Glomerular endothelial cell (primary cell): ENCODE data around the gene PIGQ. TPM values are rescaled to one million over a fixed set of nuclear protein-coding genes. Genes with fewer than 3 reads are reported as not detected.

ENCODE experiments used
- DNase-seq: peaks from one replicate; pipeline ENCODE4 v3.0.0-alpha.2; 2011; ENCODE audit warnings: low read depth, low spot score; ENCODE audit errors: extremely low read depth
- total RNA-seq: library from RNA; depleted of rRNA; stranded (reverse); fragments of >200 nt; gene quantifications from 2 replicates; pipeline ENCODE4 v1.2.3, GENCODE V29; 2015

Gene PIGQ
- total RNA-seq, 1 donor from 2014 or later: 69.5 TPM

GRCh38 chr16:583470-583814 lies 13.7 kb downstream of the PIGQ start:
- DNase-seq: no peak

DNA sequence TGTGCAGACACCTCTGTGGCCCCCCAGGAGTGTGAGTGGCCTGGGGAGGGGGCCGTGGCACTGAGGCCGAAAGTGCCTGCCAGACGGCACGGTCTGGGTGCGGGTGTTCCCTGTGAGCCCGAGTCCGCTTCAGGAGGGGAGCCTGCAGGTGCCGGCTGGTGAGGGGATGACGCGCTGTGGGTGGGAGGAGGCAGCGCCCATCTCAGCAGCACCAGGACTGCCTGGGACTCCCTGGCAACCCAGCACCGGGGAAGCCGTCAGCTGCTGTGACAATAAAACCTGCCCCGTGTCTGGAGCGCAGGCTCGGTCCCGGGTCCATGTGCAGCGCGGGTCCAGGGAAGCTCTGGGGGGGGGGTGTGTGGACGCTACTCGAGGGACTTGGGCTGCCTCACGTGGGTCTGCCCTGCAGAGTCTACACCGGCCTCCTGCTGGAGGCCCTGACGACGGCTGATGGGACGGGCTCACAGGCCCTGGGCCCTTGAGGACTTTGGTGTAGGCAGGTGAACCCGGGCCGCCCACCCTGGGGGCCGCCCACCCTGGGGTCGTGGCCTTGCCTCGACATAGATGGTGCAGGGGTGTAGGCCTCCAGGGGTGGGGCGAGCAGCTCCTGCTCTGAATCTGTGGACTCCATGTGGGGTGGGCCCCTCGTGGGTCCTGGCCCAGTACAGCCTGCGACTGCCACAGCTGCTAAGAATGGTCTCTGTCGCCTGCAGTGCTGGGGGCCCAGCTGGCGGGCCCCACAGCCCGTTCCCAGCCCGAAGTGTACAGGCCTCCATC lies 14.2 kb downstream of the PIGQ start:
- DNase-seq: no peak

GRCh38 chr16:585351-585750 lies 15.6 kb downstream of the PIGQ start:
- DNase-seq: no peak

GRCh38 chr16:586047-586644 lies 16.4 kb downstream of the PIGQ start:
- DNase-seq: no peak

- DNase-seq: no peak
Observed at GRCh38 chr16:586645-587590, 17.1 kb downstream of the PIGQ start.

GRCh38 chr16:588639-588888 lies 18.8 kb downstream of the PIGQ start:
- no peak for DNase-seq

GRCh38 chr16:588889-589657 lies 19.3 kb downstream of the PIGQ start:
- peak; percentile 34 for DNase-seq

DNA sequence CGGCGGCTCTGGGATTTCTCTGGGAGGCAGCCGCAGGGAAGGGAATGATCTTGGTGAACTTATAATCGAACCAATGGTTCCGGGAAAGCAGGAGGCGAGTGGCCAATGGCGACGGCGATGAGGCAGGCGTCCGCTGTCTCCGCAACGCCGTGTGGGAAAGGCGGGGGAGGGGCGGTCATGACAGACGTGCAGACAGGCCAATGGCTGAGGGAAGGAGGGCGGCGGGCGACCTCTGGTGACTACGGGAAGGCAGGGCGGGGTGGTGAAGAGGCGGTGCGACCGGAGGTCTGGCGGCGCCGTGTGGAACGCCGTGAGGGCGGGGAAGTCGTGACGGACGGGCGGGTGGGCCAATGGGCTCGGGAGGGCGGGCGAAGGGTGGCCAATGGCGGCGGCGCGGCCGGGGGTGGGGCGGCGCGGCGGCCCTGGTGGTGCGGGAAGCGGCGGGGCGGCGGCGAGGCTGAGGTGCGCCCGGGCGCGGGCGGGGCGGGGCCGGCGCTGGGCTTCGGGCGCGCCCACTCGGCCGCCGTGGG lies 20.0 kb downstream of the PIGQ start, which contains the start of gene RAB40C:
TSS of gene RAB40C (plus strand) at position 409 of the 530 bp plus-strand sequence. CDS start 226 bp downstream, outside the sequence.
- DNase-seq: peak; percentile 72

DNA sequence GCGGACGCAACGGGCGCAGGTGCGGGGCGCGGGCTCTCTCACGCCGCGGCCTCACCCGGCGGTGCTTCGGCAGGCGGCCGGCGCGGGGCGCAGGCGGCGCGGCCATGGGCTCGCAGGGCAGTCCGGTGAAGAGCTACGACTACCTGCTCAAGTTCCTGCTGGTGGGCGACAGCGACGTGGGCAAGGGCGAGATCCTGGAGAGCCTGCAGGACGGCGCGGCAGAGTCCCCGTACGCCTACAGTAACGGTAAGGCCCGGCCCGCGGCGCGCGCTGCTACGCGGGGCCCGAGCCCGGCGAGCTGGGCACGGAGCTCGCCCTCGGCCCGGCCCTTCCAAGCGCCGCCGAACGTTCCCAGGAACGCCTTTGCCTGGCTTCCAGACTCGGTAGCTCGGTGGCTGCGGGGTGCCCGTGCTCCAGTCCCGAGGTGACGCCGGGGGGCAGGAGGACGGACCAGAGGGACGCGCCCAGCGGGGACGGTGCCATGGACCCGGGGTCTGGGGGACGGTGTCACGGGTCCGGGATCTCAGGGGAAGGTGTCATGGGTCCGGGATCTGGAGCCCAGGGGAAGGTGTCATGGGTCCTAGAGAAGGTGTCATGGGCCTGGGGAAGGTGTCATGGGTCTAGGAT lies 20.5 kb downstream of the PIGQ start:
- DNase-seq: no peak

GRCh38 chr16:590815-591200 lies 21.0 kb downstream of the PIGQ start:
- DNase-seq: no peak

- DNase-seq: no peak
Observed at GRCh38 chr16:591231-591630, 21.5 kb downstream of the PIGQ start.

DNA sequence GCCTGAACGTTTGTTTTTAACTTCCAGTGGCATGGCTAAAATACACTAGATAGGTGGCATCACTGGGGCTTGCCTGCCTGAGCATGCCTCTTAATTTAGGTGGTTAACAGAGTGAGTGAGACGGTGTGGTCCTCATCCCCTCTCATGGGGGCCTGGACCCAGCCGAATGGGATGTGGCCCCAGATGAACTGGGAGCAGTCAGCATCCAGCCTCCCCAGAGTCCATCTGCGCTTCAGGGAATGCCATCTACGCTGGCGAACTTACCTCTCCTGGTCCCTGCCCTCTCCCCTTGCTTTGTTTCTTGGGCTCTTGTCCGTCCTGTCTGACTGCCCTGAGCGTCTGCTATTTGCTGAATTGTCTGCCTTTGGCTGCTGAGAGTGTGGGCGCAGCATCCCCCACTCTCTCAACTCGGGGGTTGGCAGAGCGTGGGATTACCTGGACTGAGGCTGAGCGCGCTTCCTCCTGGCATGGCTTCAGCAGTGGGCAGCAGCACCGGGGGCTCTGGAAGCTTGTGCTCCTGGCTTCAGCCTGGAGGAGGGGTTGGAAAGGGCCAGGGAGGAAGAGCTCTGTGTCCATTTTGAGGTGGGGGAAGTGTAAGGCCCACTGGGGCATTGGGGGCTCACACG lies 22.2 kb downstream of the PIGQ start:
- no peak for DNase-seq

- DNase-seq: no peak
Observed at GRCh38 chr16:592518-593306, 22.9 kb downstream of the PIGQ start.

GRCh38 chr16:593406-593805 lies 23.6 kb downstream of the PIGQ start:
- no peak for DNase-seq

DNA sequence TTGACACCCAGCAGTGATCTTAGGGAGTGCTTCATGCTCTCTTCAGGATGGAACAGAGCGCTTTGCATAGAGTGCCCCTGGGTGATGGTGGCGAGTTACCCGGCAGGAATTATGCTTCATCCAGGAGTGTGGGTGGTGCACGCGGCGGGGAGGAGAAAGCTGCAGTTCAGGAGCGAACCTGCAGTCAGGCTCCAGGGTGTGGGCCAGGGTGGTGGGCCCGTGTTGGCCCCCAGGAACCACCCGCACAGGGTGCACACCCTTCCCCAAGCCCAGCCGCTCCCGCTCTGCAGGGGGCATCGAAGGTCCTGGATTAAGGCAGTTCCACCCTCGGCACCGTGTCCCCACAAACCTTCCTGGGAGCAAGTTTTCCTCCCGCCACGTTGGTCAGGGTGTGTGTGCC lies 24.0 kb downstream of the PIGQ start:
- DNase-seq: no peak

DNA sequence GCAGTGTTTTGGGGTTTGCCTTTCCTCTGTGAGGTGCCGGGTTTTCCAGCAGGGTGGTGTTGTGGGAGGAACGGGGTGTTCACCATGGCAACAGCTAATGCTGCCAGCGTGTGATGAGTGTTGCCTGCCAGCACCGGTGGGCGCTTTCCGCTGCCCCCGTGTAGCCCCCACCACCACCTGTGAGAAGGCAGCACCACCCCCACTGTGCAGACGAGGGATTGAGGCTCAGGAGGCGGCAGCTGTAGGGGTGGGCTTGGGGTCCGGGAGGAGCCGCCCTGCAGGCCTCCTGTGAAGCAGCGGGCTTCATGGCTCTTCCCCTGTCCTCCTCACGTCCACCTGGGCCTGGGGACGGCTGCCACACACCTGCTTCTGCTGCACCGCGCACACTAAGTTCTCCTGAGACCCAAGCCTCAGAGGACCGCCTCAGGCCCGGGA lies 25.3 kb downstream of the PIGQ start:
- DNase-seq: no peak

- DNase-seq: no peak
Observed at GRCh38 chr16:595942-596735, 26.4 kb downstream of the PIGQ start.

GRCh38 chr16:596736-597060 lies 26.9 kb downstream of the PIGQ start:
- DNase-seq: no peak
